Germinal center (tissue), 1 donor: Measurements from ENCODE around the gene FOXK1.
A peak's percentile ranks its signal among the peaks of the same experiment; 100 is the strongest.
"Not testable (repeated sequence)": the region's sequence is repeated elsewhere in the genome, so short reads cannot be mapped to it uniquely, and the experiment has no call there.

Experiments
- DNase-seq: peaks from one replicate; pipeline ENCODE4 v3.0.0; 2012; ENCODE audit warnings: mixed read lengths, low spot score

FOXK1 gene

GRCh38 chr7:4681886-4682620, at the start of gene FOXK1:
Gene FOXK1, plus strand, starts transcription at chr7:4682295. Its CDS starts 14 bp downstream, at chr7:4682309.
- peak; percentile 84 for DNase-seq

GRCh38 chr7:4633012-4633411, 49.1 kb upstream of the FOXK1 start:
- no peak for DNase-seq

DNA sequence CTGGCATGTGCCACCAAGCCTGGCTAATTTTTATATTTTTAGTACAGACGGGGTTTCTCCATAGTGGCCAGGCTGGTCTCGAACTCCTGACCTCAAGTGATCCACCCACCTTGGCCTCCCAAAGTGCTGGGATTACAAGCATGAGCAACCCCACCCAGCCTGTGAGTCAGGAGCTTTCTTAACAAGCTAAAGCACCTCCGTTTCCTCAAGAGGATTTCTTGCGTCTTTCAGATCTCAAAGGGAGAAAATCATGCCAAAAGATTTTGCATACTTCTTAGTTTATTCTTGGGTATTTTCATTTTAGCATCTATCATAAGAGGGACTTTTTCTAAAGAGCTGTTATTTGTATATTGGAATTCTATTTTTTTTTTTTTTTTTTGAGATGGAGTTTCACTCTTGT, 47.9 kb upstream of the FOXK1 start:
- no peak for DNase-seq

DNA sequence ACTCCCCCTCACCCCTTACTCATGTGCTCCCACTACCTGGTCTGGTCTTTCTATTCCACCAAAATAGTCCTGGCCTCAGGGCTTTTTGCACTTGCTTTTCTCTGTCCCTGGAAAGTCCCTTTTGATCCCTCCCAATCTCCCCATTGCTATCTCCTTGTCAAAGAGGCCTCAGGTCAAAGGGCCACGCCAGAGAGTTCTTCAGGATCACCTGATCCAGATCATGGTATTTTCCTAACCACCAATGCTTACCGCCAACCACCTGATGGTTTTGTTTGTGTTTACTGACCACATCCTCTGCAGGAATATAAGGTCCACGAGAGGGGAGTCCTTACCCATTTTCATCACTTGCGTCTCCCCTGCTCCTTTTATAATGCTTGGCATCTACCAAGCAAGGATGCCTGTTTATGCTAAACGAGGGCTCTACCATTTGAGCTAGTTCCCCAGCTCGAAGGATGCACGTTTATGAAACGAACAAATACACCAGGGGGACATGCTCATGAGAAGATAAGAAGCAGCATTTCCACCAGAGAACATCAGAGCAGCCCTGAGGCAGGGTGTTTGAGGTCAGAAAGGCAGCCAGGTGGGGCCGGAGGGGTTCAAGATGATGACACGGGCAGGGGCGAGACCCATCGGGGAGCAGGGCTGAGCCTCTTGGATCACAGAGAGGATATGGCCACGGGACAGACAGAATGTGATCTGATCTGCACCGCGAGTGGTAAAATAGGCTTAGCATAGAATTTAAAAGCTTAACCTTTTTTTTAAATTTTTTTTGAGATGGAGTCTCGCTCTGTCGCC, 43.1 kb upstream of the FOXK1 start:
- DNase-seq: no peak

DNA sequence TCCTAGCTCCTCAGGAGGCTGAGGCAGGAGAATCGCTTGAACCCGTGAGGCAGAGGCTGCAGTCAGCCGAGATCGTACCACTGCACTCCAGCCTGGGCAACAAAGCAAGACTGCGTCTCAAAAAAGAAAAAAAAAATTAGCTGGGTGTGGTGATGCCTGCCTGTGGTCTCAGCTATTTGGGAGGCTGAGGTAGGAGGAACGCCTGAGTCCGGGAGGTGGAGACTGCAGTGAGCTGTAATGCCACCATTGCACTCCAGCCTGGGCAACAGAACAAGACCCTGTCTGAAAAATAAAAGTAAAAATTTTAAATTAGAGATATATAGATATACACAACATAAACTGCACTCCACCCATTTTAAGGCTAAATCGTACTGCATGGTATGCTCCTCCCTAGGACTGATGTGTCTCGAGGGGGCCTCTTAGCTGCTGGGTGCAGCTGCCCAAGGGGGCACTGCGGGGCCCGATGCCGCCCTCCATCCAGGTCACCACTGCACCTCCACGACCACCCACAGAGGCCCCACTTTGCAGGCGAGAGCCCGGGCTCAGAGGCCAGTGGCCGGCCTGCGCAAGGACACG, 40.9 kb upstream of the FOXK1 start:
- no peak for DNase-seq

DNA sequence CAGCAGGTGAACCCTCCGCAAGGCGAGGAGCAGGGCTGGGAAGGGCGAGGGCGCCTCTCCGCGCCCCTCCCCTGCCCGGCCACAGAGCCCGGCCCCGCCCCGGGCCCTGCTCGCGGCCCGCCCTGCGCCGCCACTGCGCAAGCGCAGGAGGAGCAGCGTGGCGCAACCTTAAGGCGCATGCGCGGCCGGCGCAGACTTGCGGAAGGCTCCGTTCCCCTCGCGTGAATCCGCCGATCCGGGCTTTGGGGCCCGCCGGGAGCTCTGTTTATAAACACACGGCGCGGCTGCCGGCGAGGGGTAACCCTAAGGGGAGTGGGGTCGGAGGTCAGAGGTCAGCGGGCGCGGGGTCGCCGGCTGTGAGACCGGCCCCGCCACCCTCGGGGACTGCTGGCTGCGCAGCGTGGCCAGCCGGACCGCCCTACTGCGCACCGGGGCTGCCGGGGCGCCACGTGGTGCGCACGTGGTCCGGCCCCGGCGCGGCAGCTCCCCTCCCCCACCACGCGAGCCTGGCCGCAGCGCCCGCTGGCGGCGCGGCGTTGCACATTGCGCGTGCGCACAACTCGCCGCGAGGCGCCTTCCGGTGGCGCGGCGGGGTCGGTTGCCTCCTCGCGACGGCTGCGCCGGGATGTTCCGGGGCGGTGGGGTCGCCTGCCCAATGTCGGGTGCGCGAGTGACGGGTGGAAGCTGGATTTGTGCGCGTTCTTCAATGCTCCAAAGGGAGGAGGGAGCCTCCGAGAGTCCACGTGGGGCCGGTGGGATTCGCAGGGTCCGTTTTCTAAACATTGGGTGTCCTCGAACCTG, 40.2 kb upstream of the FOXK1 start:
- DNase-seq: peak; percentile 97

GRCh38 chr7:4642468-4643203, 39.5 kb upstream of the FOXK1 start:
- DNase-seq: no peak

GRCh38 chr7:4643204-4643471, 39.0 kb upstream of the FOXK1 start:
- not testable (repeated sequence) for DNase-seq

- no peak for DNase-seq
These were observed 36.8 kb upstream of the FOXK1 start for GRCh38 chr7:4645246-4645645.

DNA sequence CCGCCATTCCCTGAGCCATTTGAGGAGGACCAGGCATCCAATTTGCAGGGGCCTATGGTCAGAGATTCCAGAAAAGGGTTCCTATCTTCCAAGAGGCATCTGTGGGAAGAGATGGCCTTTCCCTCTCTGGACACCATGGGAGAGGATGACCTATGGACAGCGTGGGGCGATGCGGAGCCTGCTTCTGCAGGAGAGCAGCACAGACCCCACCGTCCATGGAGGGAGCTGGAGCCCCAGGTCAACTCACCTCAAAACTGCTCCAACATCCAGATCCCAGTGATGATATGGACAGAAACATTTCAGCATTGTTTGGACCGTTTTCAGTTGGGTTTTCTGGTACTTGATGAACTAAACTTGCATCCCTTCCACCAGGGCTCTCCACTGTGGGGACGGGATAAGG, 34.0 kb upstream of the FOXK1 start:
- DNase-seq: no peak

DNA sequence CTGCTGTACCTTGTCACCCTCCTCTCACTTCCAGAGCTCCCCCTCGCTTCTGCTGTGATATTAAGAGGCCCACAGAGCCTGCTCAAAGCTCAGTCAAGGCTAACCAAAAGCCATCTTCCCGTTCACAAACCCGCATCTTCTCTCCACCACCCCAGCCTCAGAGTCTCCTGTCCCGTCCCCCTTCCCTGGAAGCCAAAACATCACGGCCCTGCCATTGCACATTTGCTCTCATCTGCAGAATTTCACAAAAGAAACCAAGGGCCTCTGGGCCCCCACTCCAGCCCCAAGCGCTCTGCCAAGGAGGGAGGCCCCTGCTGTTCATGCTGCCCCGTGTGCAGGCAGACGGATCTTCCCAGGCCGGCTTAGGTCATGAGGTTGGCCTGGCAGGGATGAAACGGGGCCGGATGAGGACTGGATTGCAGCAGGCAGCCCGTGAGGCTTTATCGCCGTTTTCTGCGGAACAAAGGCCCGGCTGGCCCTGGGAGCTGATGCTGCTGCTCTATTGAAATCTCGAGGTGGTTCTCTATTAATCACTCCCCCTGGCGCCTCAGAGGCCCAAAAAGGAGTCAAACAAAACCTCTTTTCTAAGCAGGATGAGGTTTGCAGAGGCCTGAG, 31.6 kb upstream of the FOXK1 start:
- DNase-seq: no peak

GRCh38 chr7:4653771-4654170, 28.3 kb upstream of the FOXK1 start:
- DNase-seq: no peak

DNA sequence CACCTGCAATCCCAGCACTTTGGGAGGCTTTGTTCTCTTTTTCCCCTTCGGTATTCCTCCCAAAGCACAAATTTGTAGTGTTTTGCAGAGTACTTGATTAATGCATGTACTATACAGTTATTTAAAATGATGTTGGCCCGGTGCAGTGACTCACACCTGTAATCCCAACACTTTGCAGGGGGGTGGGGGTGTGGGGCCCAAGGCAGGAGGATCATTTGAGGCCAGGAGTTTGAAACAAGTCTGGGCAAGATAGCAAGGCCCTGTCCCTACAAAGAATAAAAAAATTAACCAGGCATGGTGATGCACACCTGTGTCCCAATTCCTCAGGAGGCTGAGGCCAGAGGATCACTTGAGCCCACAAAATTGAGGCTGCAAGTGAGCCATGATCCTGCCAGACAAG, 26.8 kb upstream of the FOXK1 start:
- DNase-seq: no peak

DNA sequence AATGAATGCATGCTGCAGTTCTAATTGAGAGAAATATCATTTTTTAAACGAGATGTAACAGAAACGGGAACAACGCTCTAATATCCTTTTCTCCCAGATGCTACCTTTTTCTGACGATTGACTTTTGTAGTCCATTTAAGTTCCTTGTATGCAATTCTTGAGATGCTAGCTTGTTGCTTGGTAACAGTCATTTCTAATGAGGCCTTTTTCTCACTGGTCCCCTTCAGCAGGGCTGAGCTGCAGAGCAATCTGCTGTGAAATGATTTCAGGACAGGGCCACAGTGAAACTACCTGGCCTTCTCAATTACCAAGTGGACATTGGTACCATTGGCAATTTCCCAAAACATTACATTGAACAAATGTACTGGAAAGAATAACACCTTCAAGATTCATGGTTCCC, 26.2 kb upstream of the FOXK1 start:
- DNase-seq: no peak

DNA sequence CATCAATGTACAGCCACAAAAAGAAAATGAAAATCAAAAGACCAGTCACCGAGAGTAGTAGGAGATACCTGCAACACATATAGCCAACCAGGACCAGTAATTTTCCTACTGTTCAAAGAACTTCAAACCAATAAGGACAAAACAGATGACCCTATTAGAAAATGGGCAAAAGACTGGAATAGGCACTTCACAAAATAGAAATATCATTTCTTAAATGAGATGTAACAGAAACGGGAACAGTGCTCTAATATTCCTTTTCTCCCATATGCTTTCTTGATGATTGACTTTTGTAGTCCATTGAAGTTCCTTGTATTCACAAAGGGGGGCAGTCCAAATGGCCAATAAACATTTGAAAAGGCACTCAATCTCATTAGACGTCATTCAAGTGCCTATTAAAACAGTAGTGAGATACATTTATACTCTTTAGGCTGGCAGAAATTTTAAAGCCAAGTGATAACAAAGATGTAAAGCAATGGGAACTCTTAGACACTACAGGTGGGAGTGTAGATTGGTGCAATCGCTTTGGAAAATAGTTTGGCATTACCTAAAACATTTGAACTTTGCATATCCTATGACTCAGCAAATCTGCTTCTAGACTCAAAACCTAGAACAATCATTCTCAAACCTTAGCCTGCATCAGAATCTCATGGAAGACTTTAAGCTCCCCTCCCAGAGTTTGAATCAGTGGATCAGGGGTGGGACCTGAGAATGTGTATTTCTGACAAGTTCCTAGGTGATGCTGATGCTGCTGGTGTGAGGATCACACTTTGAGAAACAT, 24.3 kb upstream of the FOXK1 start:
- DNase-seq: no peak

DNA sequence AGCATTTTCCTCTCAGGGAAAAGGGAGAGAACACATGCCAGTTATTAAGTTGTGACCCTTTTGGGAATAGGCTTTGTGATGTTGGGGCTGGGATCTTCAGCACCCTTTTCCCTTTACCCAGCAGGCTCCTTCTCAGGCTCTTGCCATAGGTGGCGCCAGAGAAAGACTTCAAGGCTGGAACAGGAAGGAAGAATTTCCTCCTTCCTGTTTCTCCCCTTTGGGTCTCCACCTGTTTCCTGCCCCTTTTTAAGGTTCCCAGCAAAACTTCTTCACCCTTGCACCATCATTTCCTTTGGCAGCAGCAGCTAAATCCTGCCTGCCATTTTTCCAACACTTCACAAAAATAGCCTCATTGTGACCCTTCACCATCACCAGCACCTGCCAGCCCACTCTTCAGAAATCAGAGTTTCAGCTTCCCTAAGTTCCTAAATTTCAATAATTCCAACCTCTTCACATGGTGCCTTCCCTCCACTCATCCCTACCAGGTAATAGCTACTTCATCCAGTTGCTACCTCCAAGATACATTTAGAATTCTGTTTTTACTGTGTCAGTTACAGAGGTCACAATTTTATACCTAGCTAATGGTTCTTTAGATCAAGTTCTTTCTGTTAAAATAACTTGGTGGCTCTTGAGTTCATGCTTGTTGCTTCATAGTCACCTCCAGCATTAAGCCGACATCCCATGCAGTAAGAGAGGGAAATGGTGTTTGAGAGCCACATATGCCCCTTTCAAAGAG, 22.4 kb upstream of the FOXK1 start:
- DNase-seq: no peak

GRCh38 chr7:4661871-4662270, 20.2 kb upstream of the FOXK1 start:
- DNase-seq: no peak

GRCh38 chr7:4663239-4664018, 18.7 kb upstream of the FOXK1 start:
- no peak for DNase-seq

- DNase-seq: no peak
These were observed 16.4 kb upstream of the FOXK1 start for GRCh38 chr7:4665661-4666060.
